ENCODE data around the gene NOX4.

The NOX4 gene

DNA sequence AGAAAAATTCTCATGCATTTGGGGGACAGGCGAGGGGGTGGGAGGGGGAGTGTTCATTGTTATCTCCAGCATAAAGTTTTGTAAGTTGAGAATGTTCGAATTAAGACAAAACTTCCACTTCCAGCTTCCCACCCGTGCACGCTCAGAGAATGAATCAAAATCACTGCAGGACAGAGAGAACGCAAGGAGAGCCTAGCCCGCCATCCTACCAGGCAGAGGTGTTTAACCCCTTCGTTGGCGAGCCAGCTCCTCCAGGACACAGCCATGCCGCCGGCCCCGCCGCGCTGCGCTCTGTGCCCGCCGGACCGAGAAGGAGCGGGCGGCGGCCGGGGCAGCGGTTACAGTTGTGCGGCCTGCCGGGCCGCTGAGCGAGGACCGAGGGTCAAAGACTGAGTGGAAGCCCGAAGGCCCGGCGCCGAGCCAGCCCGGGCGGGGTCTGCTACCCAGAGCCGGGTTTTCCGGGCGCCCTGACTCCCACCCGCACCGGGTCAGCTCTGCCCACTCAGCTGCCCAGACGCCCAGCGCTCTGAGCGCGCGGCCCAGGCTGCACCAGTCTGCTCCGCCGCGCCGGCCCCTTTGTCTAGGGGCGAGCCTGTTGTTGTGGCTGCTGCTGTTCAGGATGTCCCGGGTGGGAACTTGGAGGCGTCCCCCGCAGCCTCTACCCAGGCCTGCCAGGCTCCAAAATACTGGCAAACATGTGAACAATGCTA, at the start of gene NOX4:
TSS of gene NOX4 (minus strand) at position 395 of the 710 bp plus-strand sequence. CDS start at position 266, 129 bp downstream.
- no peak for DNase-seq (ENCODE audit: low read depth in 2 of 2)

DNA sequence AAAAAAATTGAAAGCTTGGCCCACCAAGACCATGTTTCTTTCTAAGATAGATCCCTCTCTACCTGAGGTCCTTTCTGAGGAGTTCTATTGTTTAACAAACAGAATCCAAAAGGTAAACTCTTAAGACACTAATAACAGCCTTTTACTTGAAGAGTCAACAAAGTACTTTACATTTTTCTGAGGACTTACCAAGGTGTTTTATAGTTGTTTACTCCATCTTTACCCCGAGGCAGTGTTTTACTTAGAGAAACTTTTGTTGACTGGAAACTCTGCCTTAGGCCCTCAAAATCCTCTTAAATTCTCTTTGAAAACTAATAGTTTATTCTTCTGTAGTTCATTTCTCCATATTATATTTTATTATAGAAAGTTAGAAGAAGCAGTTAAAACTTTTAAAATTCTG, 49.7 kb upstream of the NOX4 start:
- DNase-seq (ENCODE audit: low read depth in 2 of 2): no peak

DNA sequence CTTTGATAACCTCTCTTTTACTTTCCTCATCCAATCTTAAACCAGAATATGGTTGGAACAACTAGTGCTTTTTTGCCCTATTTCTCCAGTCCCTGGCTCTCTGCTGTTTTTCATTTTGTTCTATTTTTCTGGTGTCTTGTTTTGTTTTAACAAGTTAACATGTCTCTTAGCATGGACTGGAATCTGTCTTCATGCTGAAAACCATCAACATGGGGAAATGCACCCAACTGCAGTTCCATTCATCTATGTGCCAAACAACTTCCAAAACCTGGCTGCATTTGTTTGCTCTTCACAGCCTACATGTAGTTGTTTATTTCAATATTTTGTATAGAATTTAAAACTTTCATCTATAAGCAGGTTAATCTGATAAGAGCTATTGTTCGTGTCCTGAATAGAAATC, 46.8 kb upstream of the NOX4 start:
- DNase-seq (ENCODE audit: low read depth in 2 of 2): no peak

DNA sequence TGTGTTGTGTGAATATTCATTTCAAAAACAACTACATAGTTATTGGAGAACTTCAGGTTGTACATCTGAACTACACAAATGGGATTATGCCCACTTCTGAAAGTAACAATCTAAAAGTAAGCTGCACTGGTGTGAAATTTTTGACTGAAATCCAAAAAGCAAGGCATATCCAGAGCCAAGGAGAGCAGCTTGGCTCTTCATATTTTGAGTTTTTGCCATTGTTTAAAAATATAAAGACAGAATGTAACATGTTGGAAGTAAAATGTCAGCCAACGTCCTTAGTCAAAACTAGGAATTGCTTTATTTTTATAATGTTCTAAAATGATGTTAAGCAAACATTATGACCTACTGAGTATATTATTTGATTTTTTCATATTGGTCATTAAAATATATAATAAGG, 45.8 kb upstream of the NOX4 start:
- DNase-seq (ENCODE audit: low read depth in 2 of 2): no peak

DNA sequence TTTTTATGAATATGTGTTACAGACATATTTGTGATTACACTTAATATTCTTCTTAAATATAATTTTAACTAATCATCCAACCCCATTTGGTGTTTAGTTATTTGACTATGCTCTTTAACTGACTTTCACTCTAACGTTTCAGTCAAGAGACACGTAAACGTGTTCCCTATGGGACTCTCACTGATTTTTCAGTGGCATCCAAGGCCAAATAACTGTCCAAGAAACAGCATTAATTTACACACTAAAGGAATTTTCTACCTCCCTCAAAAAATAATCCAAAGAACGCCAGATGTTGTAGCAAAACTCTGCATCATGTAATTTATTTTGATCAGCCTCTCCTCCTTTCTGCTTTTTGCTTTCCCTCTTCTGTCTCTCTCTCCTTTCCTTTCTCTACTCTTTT, 44.0 kb upstream of the NOX4 start:
- no peak for DNase-seq (ENCODE audit: low read depth in 2 of 2)

DNA sequence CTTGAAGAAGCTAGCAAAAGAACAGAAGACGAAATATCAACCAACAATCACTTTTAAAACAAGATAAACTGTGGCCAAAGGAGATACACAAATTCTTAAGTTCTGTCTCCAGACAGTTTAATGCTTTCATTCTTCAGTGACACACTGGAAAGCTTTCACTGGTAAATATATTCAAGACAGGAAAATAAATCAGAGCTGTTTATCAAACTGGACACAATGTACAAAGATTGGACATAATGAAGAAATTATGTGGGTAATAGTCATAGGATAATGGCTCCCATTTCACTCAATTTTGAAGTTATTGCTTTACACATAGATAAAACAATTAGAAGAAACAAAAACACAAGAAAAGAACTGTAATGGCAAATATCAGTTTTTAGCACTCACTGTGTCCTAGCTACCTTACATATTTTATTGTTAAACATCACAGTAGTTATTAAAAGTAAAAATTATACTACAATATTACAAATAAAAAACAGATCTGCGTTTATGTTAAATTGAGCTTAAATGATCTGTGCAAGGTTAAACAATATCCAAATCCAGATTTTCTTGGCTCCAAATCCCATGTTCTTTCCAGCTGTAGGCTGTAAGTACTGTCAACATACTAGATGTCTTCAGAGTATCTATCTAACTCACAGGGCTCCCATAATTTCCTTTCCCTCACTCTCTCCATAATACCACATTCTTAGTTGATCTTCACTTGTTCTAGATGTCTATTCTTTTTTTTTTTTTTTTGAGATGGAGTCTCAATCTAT, 38.6 kb upstream of the NOX4 start:
- DNase-seq (ENCODE audit: low read depth in 2 of 2): no peak

DNA sequence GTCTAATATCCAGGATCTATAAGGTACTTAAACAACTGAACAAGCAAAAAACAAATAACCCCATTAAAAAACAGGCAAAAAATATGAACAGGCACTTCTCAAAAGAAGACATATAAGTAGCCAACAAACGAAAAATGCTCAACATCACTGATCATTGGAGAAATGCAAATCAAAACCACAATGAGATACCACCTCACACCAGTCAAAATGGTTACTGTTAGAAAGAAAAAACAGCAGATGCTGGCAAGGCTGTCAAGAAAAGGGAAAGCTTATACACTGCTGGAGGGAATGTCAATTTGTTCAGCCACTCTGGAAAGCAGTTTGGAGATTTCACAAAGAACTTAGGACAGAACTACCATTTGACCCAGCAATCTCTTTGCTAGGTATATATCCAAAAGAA, 30.6 kb upstream of the NOX4 start:
- no peak for DNase-seq (ENCODE audit: low read depth in 2 of 2)

DNA sequence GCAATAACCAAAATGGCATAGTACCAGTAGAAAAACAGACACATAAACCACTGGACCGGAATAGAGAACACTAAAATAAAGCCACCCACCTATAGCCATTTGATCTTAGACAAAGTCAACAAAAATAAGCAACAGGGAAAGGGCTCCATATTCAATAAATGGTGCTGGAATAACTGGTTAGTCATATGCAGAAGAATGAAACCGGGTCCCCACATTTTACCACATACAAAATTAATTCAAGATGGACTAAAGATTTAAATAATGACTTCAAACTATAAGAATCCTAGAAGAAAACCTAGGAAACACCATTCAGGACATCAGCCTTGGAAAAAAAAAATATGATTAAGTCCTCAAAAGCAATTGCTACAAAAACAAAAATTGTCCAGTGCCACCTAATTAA, 30.1 kb upstream of the NOX4 start:
- DNase-seq (ENCODE audit: low read depth in 2 of 2): no peak

DNA sequence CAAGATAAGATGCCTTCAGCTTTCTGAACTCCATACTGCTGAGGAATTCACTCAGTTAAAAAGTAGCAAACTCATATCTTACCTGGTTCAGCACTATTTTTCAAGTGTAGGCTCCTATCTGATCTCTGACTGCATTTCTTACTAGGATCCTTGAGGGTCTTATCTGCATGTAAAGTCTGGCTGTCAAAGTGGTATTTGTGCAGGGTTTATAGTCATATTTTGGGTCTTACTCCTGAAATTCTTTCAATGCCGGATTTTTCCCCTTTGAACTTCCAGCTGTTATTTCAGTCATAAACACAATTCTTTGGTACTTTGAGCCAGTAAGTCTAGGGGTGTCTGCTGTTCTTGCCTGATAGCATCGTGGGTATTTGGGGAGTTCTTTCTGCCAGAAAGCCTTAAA, 25.3 kb upstream of the NOX4 start:
- no peak for DNase-seq (ENCODE audit: low read depth in 2 of 2)

DNA sequence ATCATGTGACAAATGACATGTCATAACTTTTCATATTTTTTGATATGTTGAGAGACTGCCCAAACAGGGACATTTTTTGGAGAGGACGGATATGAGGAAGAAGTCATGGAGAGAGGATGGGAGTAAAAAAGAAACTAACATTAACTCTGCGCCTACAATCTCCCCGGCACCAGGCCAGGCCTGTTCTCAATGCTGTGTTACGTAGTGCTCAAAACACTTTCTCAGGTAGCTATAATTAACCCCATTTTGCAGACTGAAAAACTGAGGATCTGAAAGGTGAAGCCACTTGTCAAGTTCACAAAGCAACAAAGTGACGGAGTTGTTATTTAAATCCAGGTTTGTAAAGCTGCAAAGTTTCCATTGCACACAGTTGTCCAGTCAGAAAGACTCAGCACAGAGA, 17.4 kb upstream of the NOX4 start:
- DNase-seq (ENCODE audit: low read depth in 2 of 2): no peak

DNA sequence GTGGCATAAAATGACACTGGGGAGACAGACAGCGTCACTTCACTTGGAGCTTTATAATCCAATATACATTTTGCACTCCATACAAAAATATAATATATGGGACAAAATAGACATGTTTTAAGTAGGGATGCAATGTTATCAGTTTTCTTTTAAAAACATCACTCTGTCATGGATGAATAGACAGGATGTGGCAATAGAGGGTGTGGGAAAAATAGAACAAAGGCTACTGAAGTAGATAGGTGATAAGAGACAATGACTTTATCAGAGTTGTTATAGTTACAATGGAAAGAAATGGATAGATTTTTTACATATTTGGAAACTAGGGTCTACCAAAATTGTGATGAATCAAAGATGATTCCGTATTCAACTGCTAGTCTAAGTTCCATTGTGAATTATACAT, 13.1 kb upstream of the NOX4 start:
- no peak for DNase-seq (ENCODE audit: low read depth in 2 of 2)

DNA sequence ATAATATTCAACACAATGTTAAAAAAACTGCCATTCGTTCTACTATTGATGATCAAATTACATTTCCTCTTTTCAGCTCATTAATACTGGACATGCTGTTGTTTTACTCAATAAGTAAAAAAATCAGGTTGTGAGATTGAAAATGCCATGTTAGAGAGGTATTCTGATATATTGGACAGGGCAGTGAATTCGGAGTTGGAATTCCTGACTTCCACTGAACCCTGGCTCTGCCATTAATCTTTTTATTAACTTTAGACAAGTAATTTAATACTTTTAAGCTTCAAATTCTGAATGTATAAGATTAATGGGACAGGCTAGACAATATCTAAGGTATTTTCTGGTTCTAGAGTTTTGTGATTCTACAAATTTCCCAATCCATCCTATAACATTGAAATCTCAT, 12.2 kb upstream of the NOX4 start:
- no peak for DNase-seq (ENCODE audit: low read depth in 2 of 2)

DNA sequence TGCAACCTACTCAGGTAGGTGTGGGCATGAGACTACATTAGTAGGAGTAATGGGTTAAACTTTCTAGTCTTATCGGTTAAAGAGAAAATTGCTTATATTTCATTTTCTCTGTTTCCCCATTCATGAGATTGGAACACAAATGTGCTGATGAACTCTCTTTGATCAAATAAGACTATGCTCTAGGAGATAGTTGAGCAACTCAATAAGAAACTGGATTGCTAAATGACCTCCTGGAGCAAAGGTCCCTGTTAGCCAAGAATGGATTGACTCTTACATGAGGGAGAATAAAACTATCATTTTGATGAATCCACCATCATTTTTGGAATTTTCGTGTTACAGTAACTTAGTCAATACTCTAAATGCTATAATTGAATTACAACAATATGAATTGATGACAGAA, 11.1 kb upstream of the NOX4 start:
- no peak for DNase-seq (ENCODE audit: low read depth in 2 of 2)

DNA sequence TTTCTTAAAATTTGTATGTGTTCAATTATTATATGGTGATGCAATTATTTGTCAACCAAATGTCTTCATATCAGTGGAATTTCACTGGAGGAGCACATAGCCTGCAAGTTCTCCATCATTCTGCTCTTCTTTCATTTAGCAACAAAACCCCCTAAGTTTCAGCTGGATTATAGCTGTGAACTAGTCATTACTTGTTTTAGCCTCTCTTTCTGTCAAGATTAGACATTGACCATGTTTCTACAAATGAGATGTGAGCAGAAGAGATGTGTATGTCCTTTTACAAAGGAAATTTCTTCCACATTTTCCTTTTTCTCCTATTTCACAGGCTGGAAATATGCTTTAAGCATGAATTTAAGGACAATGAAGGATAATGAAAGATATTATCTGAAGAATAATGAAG, 9.2 kb upstream of the NOX4 start:
- DNase-seq (ENCODE audit: low read depth in 2 of 2): no peak

DNA sequence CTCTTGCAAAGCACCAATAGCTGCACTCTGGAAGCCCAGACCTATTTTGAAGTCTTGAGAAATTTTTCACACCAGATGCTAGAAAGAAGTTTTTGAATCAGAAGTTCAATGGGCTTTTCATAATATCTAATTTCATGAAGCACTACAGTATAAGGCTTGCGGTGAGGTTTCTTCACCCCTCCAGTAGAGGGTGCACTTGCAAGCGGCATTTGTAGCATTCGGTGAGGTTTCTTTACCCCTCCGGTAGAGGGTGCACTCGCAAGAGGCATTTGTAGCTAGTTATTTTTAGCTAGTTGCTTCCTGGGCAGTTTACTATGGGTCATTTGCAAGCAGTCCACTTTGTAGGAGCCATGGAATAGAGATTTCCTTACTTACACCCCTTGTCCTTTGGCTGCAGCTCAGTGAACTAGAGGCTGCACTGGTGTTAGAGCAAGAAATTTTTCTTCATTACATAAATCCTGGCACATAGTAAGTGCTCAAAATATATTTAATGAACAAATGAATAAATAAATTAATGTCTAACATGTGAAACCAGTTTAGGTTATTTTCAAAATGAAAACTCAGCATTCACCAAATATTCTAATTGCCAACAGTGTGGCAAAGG, 7.8 kb upstream of the NOX4 start:
- DNase-seq (ENCODE audit: low read depth in 2 of 2): no peak

DNA sequence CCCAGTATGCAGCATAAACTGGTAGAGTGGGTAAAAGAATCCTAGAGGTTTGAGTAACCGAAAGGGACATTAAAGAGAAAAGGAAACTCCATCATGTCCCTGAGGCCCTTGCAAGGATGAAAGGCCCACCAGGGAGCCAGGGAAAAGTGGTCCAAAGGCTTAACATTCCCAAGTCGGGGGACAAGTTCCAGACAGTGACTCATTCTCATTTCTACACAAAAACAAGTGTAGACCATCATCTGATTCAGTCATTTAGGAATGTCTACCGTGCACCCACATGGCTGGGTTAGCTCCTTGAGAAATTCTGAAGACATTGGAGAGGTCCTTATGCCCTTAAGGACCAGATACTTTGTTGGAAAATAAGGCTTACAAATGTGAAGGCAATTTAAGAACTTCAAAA, 4.8 kb upstream of the NOX4 start:
- DNase-seq (ENCODE audit: low read depth in 2 of 2): no peak

DNA sequence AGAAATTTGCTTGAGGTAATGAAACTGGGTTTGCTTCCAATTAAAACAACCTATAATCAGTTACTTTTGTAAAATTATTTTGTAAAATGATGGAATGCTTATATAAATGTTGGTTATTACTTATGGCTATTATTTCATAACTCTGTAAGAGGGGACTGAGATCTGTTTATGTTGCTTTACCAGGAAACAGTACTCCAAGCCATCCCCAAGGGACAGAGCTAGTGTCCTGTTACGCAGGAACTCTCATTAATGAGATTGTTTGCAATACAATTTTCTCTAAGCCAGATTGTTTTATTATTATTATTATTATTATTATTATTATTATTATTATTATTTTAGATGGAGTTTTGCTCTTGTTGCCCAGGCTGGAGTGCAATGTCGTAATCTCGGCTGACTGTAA, 2.3 kb upstream of the NOX4 start:
- no peak for DNase-seq (ENCODE audit: low read depth in 2 of 2)

DNA sequence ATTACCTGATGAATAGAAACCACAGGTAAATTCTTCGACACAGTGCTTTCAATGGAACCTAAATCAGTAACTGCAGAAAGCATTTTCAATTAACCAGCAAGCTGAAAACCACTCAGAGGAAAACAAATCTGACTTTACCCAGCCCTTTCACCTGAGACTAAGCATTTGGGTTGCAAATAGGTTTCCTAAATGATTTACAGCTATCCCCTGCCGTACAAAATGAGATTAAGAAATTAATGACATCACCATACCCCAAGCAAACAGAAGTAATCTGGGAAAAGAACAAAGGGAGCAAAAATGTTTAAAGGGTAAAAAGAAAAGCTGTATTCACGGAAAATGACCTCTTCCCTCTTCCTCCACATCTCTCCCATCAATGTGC, 584 bp downstream of the NOX4 start:
- DNase-seq (ENCODE audit: low read depth in 2 of 2): no peak

DNA sequence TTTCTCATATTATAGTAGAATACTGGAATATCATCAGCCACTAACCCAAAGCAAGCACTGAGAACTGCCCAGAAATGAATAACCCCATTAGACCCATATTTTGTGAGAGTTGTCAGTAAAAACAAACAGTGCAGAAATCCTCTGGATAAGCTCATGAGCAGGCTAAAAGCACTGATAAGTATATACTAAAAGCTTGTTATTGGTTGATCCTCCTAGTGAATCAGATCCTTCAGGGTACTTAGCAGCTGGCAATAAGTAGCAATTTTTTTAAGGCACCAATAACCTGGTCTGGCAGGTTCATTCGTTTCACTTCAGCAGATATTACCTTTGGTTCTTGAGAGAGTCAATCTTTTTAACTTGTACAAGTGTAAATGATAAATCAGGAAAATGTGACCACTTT, 1.2 kb downstream of the NOX4 start:
- DNase-seq (ENCODE audit: low read depth in 2 of 2): no peak

DNA sequence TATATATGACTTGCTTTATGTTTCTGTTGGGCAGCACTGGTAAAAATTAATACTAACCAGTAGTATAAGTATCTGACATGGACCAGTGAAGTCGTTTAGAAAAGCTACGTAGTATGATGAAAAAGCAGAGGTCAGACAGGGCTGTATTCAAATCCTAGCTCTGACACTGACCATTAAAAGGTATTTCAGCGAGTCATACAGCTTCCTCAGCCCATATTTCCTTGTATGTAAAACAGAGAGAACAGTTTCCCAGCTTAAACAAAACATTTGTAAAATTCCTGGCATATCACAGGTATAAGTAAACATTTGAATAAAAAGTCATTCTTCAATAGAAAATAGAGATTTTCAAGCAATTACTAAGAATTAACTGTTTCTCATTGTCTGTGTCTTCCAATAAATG, 4.2 kb downstream of the NOX4 start:
- no peak for DNase-seq (ENCODE audit: low read depth in 2 of 2)

DNA sequence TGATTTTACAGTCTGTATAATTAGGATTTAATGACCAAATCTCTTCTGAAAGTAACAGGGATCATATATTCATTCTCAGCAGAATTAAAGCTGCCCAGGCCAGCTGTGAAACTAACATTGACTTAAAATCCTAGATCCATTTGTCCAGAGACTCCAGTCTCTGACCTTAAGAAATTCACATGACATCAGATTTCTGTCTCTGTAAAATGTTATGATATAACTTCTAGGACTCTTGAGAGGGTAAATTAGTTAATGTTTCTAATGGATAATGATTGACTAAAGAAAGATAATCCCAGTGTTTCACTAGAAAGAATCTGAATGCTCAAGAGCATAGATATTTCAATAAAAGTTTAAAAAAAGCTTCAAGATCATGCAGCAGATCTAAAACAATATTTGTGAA, 6.3 kb downstream of the NOX4 start:
- no peak for DNase-seq (ENCODE audit: low read depth in 2 of 2)

DNA sequence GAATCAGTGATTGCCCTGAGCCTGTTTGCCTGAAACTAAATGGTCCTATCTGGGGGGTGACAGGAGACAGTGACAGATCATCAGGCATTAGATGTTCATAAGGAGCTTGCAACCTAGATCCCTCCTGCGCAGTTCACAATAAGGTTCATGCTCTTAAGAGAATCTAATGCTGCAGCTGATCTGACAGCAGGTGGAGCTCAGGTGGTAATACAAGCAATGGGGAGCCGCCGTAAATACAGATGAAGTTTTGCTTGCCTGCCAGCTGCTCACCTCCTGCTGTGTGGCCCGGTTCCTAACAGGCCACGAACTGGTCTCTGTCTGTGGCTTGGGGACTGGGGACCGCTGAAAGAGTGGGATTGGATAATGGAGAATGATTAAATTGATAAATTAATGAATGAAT, 14.0 kb downstream of the NOX4 start:
- DNase-seq (ENCODE audit: low read depth in 2 of 2): no peak

DNA sequence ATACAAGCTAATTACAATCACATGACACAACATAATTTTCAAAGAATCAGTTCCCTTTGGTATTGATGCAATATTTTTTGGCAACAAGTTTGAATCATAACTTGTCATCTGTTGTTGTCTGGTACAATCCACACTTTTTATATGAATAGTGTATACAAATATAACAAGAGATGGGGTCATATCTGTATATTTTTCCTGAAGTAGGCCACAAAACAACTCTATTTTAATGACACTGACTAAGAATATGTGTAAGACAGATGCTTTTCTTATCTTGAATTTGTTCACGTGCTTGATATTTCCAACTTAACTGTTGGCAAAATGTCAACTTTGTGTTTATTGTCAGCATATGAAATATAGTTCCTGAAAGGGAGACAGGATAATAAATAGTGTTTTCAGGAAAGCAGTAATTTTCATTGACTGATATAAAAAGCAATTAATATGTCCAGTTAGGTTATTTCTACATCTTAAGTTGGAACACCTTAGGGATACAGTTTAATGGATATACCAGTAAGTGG, 27.9 kb downstream of the NOX4 start:
- DNase-seq (ENCODE audit: low read depth in 2 of 2): no peak
